Middle frontal gyrus (tissue), 1 donor: ENCODE data around the gene SERPINF2.
"Not testable (repeated sequence)": the region's sequence is repeated elsewhere in the genome, so short reads cannot be mapped to it uniquely, and the experiment has no call there.

Experiments used
- DNase-seq: peaks from one replicate; pipeline ENCODE4 v3.0.0-alpha.2; 2015; ENCODE audit warnings: low spot score; ENCODE audit errors: extremely low spot score

The SERPINF2 gene

GRCh38 chr17:1735418-1735817 lies 7.3 kb upstream of the SERPINF2 start:
- no peak for DNase-seq

- DNase-seq: no peak
These were observed 6.8 kb upstream of the SERPINF2 start for GRCh38 chr17:1735834-1736347.

GRCh38 chr17:1736348-1737281 lies 6.1 kb upstream of the SERPINF2 start:
- no peak for DNase-seq

GRCh38 chr17:1737531-1738291 lies 5.0 kb upstream of the SERPINF2 start:
- no peak for DNase-seq

- not testable (repeated sequence) for DNase-seq
These were observed 772 bp upstream of the SERPINF2 start for GRCh38 chr17:1741899-1742298.

GRCh38 chr17:1743088-1743439 lies 393 bp downstream of the SERPINF2 start:
- no peak for DNase-seq

- no peak for DNase-seq
These were observed 2.2 kb downstream of the SERPINF2 start for GRCh38 chr17:1744551-1745512.

- DNase-seq: no peak
These were observed 2.9 kb downstream of the SERPINF2 start for GRCh38 chr17:1745513-1746020.

- no peak for DNase-seq
These were observed 4.4 kb downstream of the SERPINF2 start for GRCh38 chr17:1746975-1747543.

GRCh38 chr17:1750628-1751027 lies 8.0 kb downstream of the SERPINF2 start:
- DNase-seq: no peak

GRCh38 chr17:1752425-1753262 lies 10.0 kb downstream of the SERPINF2 start:
- no peak for DNase-seq

GRCh38 chr17:1753767-1754429 lies 11.2 kb downstream of the SERPINF2 start:
- no peak for DNase-seq

- DNase-seq: no peak
These were observed 11.9 kb downstream of the SERPINF2 start for GRCh38 chr17:1754430-1755112.

- no peak for DNase-seq
These were observed 12.7 kb downstream of the SERPINF2 start for GRCh38 chr17:1755252-1755826.

- no peak for DNase-seq
These were observed 13.2 kb downstream of the SERPINF2 start for GRCh38 chr17:1755827-1756262.

- no peak for DNase-seq
These were observed 16.1 kb downstream of the SERPINF2 start for GRCh38 chr17:1758807-1759206.

- DNase-seq: no peak
These were observed 16.9 kb downstream of the SERPINF2 start for GRCh38 chr17:1759529-1759928.
